Adrenal gland (tissue), 12 donors: ENCODE results near the gene EXOC3L2. TPM values are rescaled to one million over a fixed set of nuclear protein-coding genes. Genes with fewer than 3 reads are reported as not detected.

Experiments
- DNase-seq, 7 donors: peaks; one replicate each; pipeline ENCODE4 v3.0.0-alpha.2; 2019 to 2020
- H3K27ac ChIP-seq, 5 donors: fragments of 200-600 bp; sonication (generic) in 4 of 5; 1 replicate in 3 of 5; 2 replicates in 2 of 5; pipeline versions ENCODE4 v1.5.1 to v1.8.0; 2016 to 2020; ENCODE audit warnings: mild to moderate bottlenecking in 1 of 5
- H3K27me3 ChIP-seq: fragments of 200-600 bp; 2 replicates; pipeline ENCODE4 v1.8.0; 2021
- H3K36me3 ChIP-seq, 2 donors: fragments of 200-600 bp; replicated peaks in 1 of 2; 1 replicate in 1 of 2; 2 replicates in 1 of 2; pipeline versions ENCODE4 v1.5.1 to v1.8.0; 2018 to 2022
- H3K4me1 ChIP-seq, 2 donors: fragments of 200-600 bp; replicated peaks in 1 of 2; 1 replicate in 1 of 2; 2 replicates in 1 of 2; pipeline versions ENCODE4 v1.5.1 to v1.8.0; 2018 to 2021
- H3K4me3 ChIP-seq, 4 donors: fragments of 200-600 bp; sonication (generic) in 3 of 4; one replicate each; pipeline ENCODE4 v1.5.1; 2016 to 2018
- H3K9me3 ChIP-seq, 3 donors: fragments of 200-600 bp; sonication (generic) in 1 of 3; replicated peaks in 1 of 3; 1 replicate in 2 of 3; 2 replicates in 1 of 3; pipeline versions ENCODE4 v1.5.1 to v1.8.0; 2016 to 2021
- POLR2A ChIP-seq, 2 donors: fragments of 450-650 bp; IDR thresholded peaks; one replicate each; pipeline ENCODE4 v1.6.1; 2017; ENCODE audit warnings: antibody characterized with exemption in 2 of 2, mild to moderate bottlenecking in 2 of 2, moderate library complexity in 1 of 2
- WGBS, 4 donors: extraction: QIAGEN DNeasy Blood & Tissue Kit in 2 of 4; methylation state at CpG; one replicate each; pipeline versions ENCODE4 v1.1.5 to v1.1.7; 2013 to 2017; 5-methylcytosine and 5-hydroxymethylcytosine counted together
- intact Hi-C, 2 donors: fragments of 100-400 bp; cut with DNase I; formaldehyde crosslinking; loops; one replicate each; pipeline versions ENCODE4 v1.14.1 to v1.15.0; 2022 to 2023
- polyA plus RNA-seq, 3 donors: library from polyadenylated mRNA; stranded (reverse); fragments of 200-250 nt in 2 of 3; fragments of 350-450 nt in 1 of 3; fragmentation: Illumina TruSeq in 1 of 3; extraction: RNeasy Lipid Tissue Mini Kit (QIAGEN cat#74804) in 1 of 3; gene quantifications; one replicate each; pipeline ENCODE4 v1.2.3, GENCODE V29; 2013 to 2014
- total RNA-seq, 9 donors: library from RNA; depleted of rRNA in 4 of 9; stranded (reverse); fragments of >200 nt in 4 of 9; fragments of 120-200 nt in 1 of 9; fragmentation: NEBNext Ultra II Directional in 1 of 9; extraction: Animal tissue kit (Norgen Biotek cat#: 25700) in 1 of 9; gene quantifications; one replicate each; pipeline versions ENCODE4 v1.1.0 to v1.2.4, GENCODE V29; 2013 to 2023
- TF ChIP-seq, protein P1 (sequence below), 6 experiments: fragments of 450-650 bp in 4 of 6; fragments of 200-600 bp in 2 of 6; sonication (generic) in 1 of 6; IDR thresholded peaks; 1 replicate in 5 of 6; 2 replicates in 1 of 6; pipeline versions ENCODE4 v1.5.1 to v1.8.0; 2016 to 2021; ENCODE audit warnings: antibody characterized with exemption in 6 of 6, mild to moderate bottlenecking in 2 of 6, moderate library complexity in 1 of 6
- donor health status: healthy with polysubstance abuse.
- donor health status: Bipolar disorder and iron deficiency.
- donor health status: DM: yes; HTN: yes; CAD: no.
- donor health status: DM: no; HTN: no; CAD: no.
- donor health status: DM: no; HTN: no; CAD: no.
- donor health status: DM: yes; HTN: yes; CAD: no.

Gene EXOC3L2
- total and polyA plus RNA-seq, 12 donors: 2.1 to 26.4 (median 16.3) TPM

DNA sequence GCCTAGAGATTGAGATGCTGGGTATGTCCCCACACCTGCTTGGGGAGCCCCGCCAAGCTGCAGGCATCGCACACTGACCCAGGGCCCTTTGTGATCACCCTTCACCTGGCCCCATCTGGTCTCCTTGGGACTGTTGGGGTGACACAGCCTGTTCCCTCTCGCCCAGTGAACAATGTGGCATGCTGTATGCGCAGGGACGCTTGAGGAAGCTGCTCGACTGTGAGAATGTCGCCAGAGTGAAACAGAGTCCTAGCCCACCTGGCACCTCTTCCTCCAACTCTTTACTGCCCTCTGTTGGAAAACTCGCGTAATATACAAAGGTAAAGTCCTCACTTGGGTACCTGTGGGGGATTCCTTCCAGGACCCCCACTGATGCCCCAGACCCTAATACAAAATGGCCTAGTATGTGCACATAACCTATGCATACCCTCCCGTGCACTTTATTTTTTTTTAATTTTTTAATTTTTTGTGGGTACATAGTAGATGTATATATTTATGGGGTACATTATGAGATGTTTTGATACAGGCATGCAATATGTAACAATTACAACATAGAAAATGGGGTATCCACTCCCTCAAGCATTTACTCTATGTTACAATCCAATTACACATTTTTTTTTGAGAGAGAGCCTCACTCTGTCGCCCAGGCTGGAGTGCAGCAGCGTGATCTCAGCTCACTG is 57.6 kb downstream of the EXOC3L2 start:
- H3K27me3 ChIP-seq: no peaks in the 10 kb centered on the region
- H3K4me3 ChIP-seq: no peak overlapping the region
- intact Hi-C loops: no loop called here
- TF ChIP-seq, protein P1, sequence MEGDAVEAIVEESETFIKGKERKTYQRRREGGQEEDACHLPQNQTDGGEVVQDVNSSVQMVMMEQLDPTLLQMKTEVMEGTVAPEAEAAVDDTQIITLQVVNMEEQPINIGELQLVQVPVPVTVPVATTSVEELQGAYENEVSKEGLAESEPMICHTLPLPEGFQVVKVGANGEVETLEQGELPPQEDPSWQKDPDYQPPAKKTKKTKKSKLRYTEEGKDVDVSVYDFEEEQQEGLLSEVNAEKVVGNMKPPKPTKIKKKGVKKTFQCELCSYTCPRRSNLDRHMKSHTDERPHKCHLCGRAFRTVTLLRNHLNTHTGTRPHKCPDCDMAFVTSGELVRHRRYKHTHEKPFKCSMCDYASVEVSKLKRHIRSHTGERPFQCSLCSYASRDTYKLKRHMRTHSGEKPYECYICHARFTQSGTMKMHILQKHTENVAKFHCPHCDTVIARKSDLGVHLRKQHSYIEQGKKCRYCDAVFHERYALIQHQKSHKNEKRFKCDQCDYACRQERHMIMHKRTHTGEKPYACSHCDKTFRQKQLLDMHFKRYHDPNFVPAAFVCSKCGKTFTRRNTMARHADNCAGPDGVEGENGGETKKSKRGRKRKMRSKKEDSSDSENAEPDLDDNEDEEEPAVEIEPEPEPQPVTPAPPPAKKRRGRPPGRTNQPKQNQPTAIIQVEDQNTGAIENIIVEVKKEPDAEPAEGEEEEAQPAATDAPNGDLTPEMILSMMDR (IDR thresholded peaks at IDR 0.05): peak; percentile 14 to 53 (median 38)
- no peak for TF ChIP-seq POLR2A (IDR thresholded peaks at IDR 0.05)
- WGBS, 4 donors: 39 to 57% (median 50%) methylated on average over 6 to 12 of the region's 12 CpGs
- H3K9me3 ChIP-seq: no peaks in the 10 kb centered on the region
- no peak overlapping the region for H3K27ac ChIP-seq
- DNase-seq: no peak
- no peaks in the 10 kb centered on the region for H3K4me1 ChIP-seq
- H3K36me3 ChIP-seq: no peaks in the 10 kb centered on the region

DNA sequence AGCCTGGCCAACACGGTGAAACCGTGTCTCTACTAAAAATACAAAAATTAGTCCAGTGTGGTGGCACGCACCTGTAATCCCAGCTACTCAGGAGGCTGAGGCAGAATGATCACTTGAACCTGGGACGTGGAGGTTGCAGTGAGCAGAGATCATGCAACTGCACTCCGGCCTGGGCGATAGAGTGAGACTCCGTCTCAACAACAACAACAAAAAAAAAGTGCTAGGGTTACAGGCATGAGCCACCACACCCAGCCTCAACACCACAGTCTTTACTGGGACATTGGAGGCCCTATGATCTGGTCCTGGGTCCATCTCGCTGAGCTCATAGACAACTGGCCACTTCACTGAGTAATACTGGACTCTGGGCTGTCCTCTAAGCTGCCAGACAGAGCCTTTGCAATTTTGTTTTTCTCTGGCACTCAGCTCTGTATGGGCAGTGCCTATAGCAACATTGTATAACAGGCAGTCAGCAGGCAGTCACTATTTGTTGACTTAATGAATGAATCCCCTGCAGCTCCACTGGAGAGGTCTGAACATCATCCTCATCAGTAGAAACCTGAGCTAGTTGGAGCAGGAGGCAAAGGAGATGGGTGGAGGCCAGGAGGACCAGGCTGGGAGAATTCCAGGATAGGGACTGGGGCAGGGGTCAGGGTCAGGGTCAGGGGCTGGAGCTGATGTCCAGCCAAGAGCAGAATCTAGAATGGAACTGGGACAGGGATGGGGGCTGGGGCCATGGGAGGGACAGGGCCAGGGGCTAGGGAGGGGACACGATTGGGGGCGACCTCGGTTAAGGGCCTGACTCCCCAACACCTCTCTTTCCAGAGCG is 58.5 kb downstream of the EXOC3L2 start:
- WGBS, 4 donors: 86 to 88% (median 88%) methylated on average over 9 to 12 of the region's 12 CpGs
- no peak overlapping the region for H3K4me3 ChIP-seq
- intact Hi-C loops: no loop called here
- no peaks in the 10 kb centered on the region for H3K4me1 ChIP-seq
- no peaks in the 10 kb centered on the region for H3K27me3 ChIP-seq
- H3K9me3 ChIP-seq: no peaks in the 10 kb centered on the region
- no peak overlapping the region for H3K27ac ChIP-seq
- H3K36me3 ChIP-seq: no peaks in the 10 kb centered on the region
- TF ChIP-seq, protein P1 (IDR thresholded peaks at IDR 0.05): no peak
- TF ChIP-seq POLR2A (IDR thresholded peaks at IDR 0.05): no peak
- DNase-seq: no peak

DNA sequence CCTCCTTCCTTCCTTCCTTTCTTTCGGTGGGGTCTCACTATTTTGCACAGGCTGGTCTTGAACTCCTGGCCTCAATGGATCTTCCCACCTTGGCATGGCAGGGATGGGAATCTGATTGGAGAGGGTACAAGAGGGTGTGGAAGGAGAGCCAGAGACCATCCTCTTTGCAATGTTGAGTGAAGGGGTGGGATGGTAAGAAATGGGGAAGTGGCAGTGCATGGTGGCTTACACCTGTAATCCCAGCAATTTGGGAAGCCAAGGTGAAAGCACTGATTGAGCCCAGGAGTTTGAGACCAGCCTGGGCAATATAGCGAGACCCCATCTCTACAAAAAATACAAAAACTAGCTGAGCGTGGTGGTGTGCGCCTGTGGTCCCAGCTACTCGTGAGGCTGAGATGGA is 61.1 kb downstream of the EXOC3L2 start:
- intact Hi-C loops: no loop called here
- TF ChIP-seq POLR2A (IDR thresholded peaks at IDR 0.05): no peak
- H3K9me3 ChIP-seq: no peaks in the 10 kb centered on the region
- H3K36me3 ChIP-seq: no peaks in the 10 kb centered on the region
- H3K4me1 ChIP-seq: peaks cover 12 to 25% of the 10 kb centered on the region in 2 donors
- DNase-seq: no peak
- WGBS, 4 donors: 91 to 100% (median 94%) methylated on average over 5 of the region's 5 CpGs
- no peak overlapping the region for H3K4me3 ChIP-seq
- H3K27me3 ChIP-seq: no peaks in the 10 kb centered on the region
- no peak overlapping the region for H3K27ac ChIP-seq

DNA sequence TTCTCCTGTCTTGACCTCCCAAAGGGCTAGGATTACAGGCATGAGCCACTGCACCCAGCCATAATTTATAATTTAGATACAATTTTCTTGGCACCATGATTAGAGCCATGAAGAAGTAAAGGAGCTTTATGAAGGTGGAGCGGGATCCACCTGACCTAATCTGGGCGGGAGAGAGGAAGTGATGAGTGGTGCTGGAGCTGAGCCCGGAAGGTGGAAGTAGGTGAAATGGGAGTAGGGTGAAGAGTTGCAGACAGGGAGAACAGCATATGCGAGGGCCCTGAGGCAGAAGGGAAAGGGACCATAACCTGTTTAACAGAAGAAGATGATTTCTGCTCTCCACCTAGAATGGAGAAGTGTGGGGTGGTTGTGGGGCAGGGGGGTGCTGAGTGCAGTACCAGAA is 62.4 kb downstream of the EXOC3L2 start:
- intact Hi-C loops: no loop called here
- H3K4me1 ChIP-seq: peaks cover 12 to 26% of the 10 kb centered on the region in 2 donors
- H3K4me3 ChIP-seq: no peak overlapping the region
- no peak overlapping the region for H3K27ac ChIP-seq
- no peaks in the 10 kb centered on the region for H3K36me3 ChIP-seq
- H3K9me3 ChIP-seq: no peaks in the 10 kb centered on the region
- WGBS, 4 donors: 78 to 84% (median 83%) methylated on average over 4 of the region's 4 CpGs
- no peak for DNase-seq
- TF ChIP-seq POLR2A (IDR thresholded peaks at IDR 0.05): no peak
- TF ChIP-seq, protein P1 (IDR thresholded peaks at IDR 0.05): no peak
- H3K27me3 ChIP-seq: no peaks in the 10 kb centered on the region
